MCF 10A (cell line): ENCODE measurements around the gene TRANK1. TPM values are rescaled to one million over a fixed set of nuclear protein-coding genes. Genes with fewer than 3 reads are reported as not detected.
A peak's percentile ranks its signal among the peaks of the same experiment; 100 is the strongest.

ENCODE experiments used
- BruUV-seq: library from RNA; stranded (reverse); fragments of 400-500 nt; replicated peaks from 2 replicates; lab custom pipeline; 2021; lab: Mats Ljungman, UMichigan
- CTCF ChIA-PET: fragments of 300-600 bp; sonication (Branson Sonifier 250); formaldehyde crosslinking; extraction: SDS; loops from one replicate; lab custom pipeline; 2021; ENCODE audit warnings: antibody characterized with exemption, inconsistent platforms; lab: Yijun Ruan, JAX
- POLR2A ChIA-PET: fragments of 300-600, 350-650 bp; sonication (Branson Sonifier 250); formaldehyde crosslinking; extraction: SDS; loops from one replicate; lab custom pipeline; 2020; ENCODE audit warnings: antibody characterized with exemption, inconsistent platforms; lab: Yijun Ruan, JAX
- DNase-seq: peaks from one replicate; pipeline ENCODE4 v3.0.0-alpha.2; 2018; ENCODE audit not compliant: unreplicated experiment
- H3K27ac Mint-ChIP-seq: one replicate; pipeline ENCODE4 v1.8.0; 2022; ENCODE audit warnings: mild to moderate bottlenecking, low read depth, mixed read lengths; ENCODE audit not compliant: unreplicated experiment
- H3K27me3 Mint-ChIP-seq: one replicate; pipeline ENCODE4 v1.8.0; 2022; ENCODE audit warnings: mixed read lengths; ENCODE audit not compliant: insufficient read depth, unreplicated experiment
- H3K36me3 Mint-ChIP-seq: one replicate; pipeline ENCODE4 v1.8.0; 2022; ENCODE audit warnings: mild to moderate bottlenecking, moderate library complexity, mixed read lengths; ENCODE audit not compliant: insufficient read depth, unreplicated experiment
- H3K4me1 Mint-ChIP-seq: one replicate; pipeline ENCODE4 v1.8.0; 2022; ENCODE audit warnings: mixed read lengths; ENCODE audit not compliant: insufficient read depth, unreplicated experiment
- H3K4me3 Mint-ChIP-seq: one replicate; pipeline ENCODE4 v1.8.0; 2022; ENCODE audit warnings: mild to moderate bottlenecking, moderate library complexity, mixed read lengths; ENCODE audit not compliant: unreplicated experiment
- H3K9me3 Mint-ChIP-seq: one replicate; pipeline ENCODE4 v1.8.0; 2022; ENCODE audit warnings: mixed read lengths; ENCODE audit not compliant: unreplicated experiment
- CTCF ChIP-seq: fragments of 200-600 bp; IDR thresholded peaks from one replicate; pipeline ENCODE4 v1.8.0; 2022; ENCODE audit warnings: antibody characterized with exemption, mild to moderate bottlenecking; ENCODE audit not compliant: unreplicated experiment
- intact Hi-C: fragments of 100-400 bp; cut with micrococcal nuclease; formaldehyde crosslinking; loops from 2 replicates; pipeline ENCODE4 v1.14.1; 2022
- total RNA-seq: library from RNA; stranded (reverse); gene quantifications from 2 replicates; pipeline ENCODE4 v1.2.3, GENCODE V29; 2022

The TRANK1 gene
- total RNA-seq, 1 experiment from 2014 or later = 4.7 TPM

- ChIA-PET CTCF (interaction anchor here (0.6 to 1.5 kb wide), 4 partner anchors 23 to 379 kb away, joined by 3 to 11 read pairs (median 3); no protein-coding TSS in a partner anchor), POLR2A (interaction anchor here (1.8 kb wide), 1 partner anchor 11 kb away, joined by 4 read pairs; no protein-coding TSS in a partner anchor)
- H3K9me3 Mint-ChIP-seq = no peaks in the 10 kb centered on the region
- TF ChIP-seq CTCF = no peak
- DNase-seq = no peak
- no peaks in the 10 kb centered on the region for H3K27me3 Mint-ChIP-seq
- H3K36me3 Mint-ChIP-seq = peaks cover 79% of the 10 kb centered on the region
- BruUV-seq = no TSS peak
- peak overlapping the region; percentile 46 for H3K27ac Mint-ChIP-seq
- H3K4me1 Mint-ChIP-seq = peaks cover 9% of the 10 kb centered on the region
- peak overlapping the region; percentile 3 for H3K4me3 Mint-ChIP-seq
- intact Hi-C loops = no loop called here
Measured at GRCh38 chr3:36988356-36988755, 43.5 kb upstream of the TRANK1 start.

- no TSS peak for BruUV-seq
- Mint-ChIP-seq H3K36me3 (peaks cover 37% of the 10 kb centered on the region), H3K9me3 (no peaks in the 10 kb centered on the region), H3K4me3 (no peak overlapping the region), H3K27ac (no peak overlapping the region), H3K4me1 (no peaks in the 10 kb centered on the region), H3K27me3 (no peaks in the 10 kb centered on the region)
- ChIA-PET CTCF (interaction anchor here (0.7 kb wide), 1 partner anchor 77 kb away, joined by 3 read pairs; no protein-coding TSS in a partner anchor), POLR2A (interaction anchor here (0.9 to 4.5 kb wide), 2 partner anchors 9 to 12 kb away, joined by 3 to 24 read pairs; partner anchors contain the start of genes EPM2AIP1 and MLH1)
- intact Hi-C loops = no loop called here
- no peak for DNase-seq
- TF ChIP-seq CTCF = no peak
Measured at GRCh38 chr3:36981006-36981405, 36.2 kb upstream of the TRANK1 start.

- ChIA-PET CTCF (interaction anchor here (0.6 to 3.7 kb wide), 4 partner anchors 13 to 104 kb away, joined by 3 to 28 read pairs (median 4); no protein-coding TSS in a partner anchor), POLR2A (interaction anchor here (0.7 to 2.9 kb wide), 3 partner anchors 15 to 21 kb away, joined by 3 to 9 read pairs (median 4); partner anchors contain the start of gene EPM2AIP1)
- Mint-ChIP-seq H3K27me3 (no peaks in the 10 kb centered on the region), H3K4me1 (peaks cover 13% of the 10 kb centered on the region), H3K27ac (no peak overlapping the region), H3K4me3 (no peak overlapping the region), H3K36me3 (no peaks in the 10 kb centered on the region), H3K9me3 (no peaks in the 10 kb centered on the region)
- intact Hi-C loops = no loop called here
- no peak for DNase-seq
- no TSS peak for BruUV-seq
- TF ChIP-seq CTCF = no peak
Measured at GRCh38 chr3:36973139-36973538, 28.3 kb upstream of the TRANK1 start.

GRCh38 chr3:36972163-36972562, 27.3 kb upstream of the TRANK1 start:
- DNase-seq = no peak
- no peak overlapping the region for H3K4me3 Mint-ChIP-seq
- TF ChIP-seq CTCF = no peak
- H3K27ac Mint-ChIP-seq = no peak overlapping the region
- CTCF ChIA-PET = interaction anchor here (0.8 to 3.7 kb wide), 3 partner anchors 13 to 251 kb away, joined by 3 to 28 read pairs (median 3); no protein-coding TSS in a partner anchor
- H3K4me1 Mint-ChIP-seq = peaks cover 13% of the 10 kb centered on the region
- no peaks in the 10 kb centered on the region for H3K36me3 Mint-ChIP-seq
- intact Hi-C loops = no loop called here
- H3K9me3 Mint-ChIP-seq = no peaks in the 10 kb centered on the region
- H3K27me3 Mint-ChIP-seq = no peaks in the 10 kb centered on the region
- BruUV-seq = no TSS peak
- POLR2A ChIA-PET = interaction anchor here (1.2 to 1.4 kb wide), 2 partner anchors 20 to 240 kb away, joined by 4 to 5 read pairs; partner anchors contain the start of gene EPM2AIP1
